Lung (tissue), 12 donors: ENCODE measurements around the gene MADD. TPM values are rescaled to one million over a fixed set of nuclear protein-coding genes. Genes with fewer than 3 reads are reported as not detected.

ENCODE experiments used
- ATAC-seq: fragments of 200-7000 bp; cut with Tn5 transposase; one replicate; pipeline ENCODE4 v1.9.1; 2020; ENCODE audit warnings: moderate number of reproducible peaks; ENCODE audit not compliant: insufficient read depth, low FRiP score
- DNase-seq, 3 donors: peaks; one replicate each; pipeline ENCODE4 v3.0.0-alpha.2; 2013 to 2017
- H3K27ac ChIP-seq, 2 donors: one replicate each; pipeline ENCODE4 v1.5.1; 2013; ENCODE audit warnings: mild to moderate bottlenecking in 2 of 2, moderate library complexity in 2 of 2, control low read depth in 1 of 2, inconsistent platforms in 1 of 2, low read depth in 1 of 2, low read length in 1 of 2
- H3K27me3 ChIP-seq, 3 donors: one replicate each; pipeline ENCODE4 v1.5.1; 2013; ENCODE audit warnings: low read length in 2 of 3; ENCODE audit not compliant: control insufficient read depth in 3 of 3, insufficient read depth in 3 of 3
- H3K36me3 ChIP-seq, 4 donors: one replicate each; pipeline ENCODE4 v1.5.1; 2013; ENCODE audit warnings: low read length in 4 of 4, mild to moderate bottlenecking in 1 of 4, moderate library complexity in 1 of 4; ENCODE audit not compliant: control insufficient read depth in 4 of 4, insufficient read depth in 4 of 4
- H3K4me1 ChIP-seq, 5 donors: one replicate each; pipeline ENCODE4 v1.5.1; 2013; ENCODE audit warnings: low read length in 5 of 5, mild to moderate bottlenecking in 2 of 5, moderate library complexity in 1 of 5; ENCODE audit not compliant: control insufficient read depth in 5 of 5, insufficient read depth in 5 of 5
- H3K4me3 ChIP-seq: one replicate; pipeline ENCODE4 v1.5.1; 2013; ENCODE audit warnings: mild to moderate bottlenecking, control low read depth, moderate library complexity
- H3K9ac ChIP-seq, 2 donors: one replicate each; pipeline ENCODE4 v1.5.1; 2013; ENCODE audit warnings: low read length in 2 of 2, control low read depth in 1 of 2; ENCODE audit not compliant: insufficient read depth in 1 of 2
- H3K9me3 ChIP-seq, 4 donors: one replicate each; pipeline ENCODE4 v1.5.1; 2013; ENCODE audit warnings: low read length in 3 of 4, mild to moderate bottlenecking in 1 of 4, moderate library complexity in 1 of 4; ENCODE audit not compliant: control insufficient read depth in 4 of 4, insufficient read depth in 3 of 4
- CTCF ChIP-seq: IDR thresholded peaks from 2 replicates; pipeline ENCODE4 v1.5.1; 2012; ENCODE audit warnings: mild to moderate bottlenecking; ENCODE audit errors: control extremely low read depth, extremely low read depth
- WGBS, 2 donors: extraction: QIAGEN DNeasy Blood & Tissue Kit; methylation state at CpG; one replicate each; pipeline ENCODE4 v1.1.7; 2013; 5-methylcytosine and 5-hydroxymethylcytosine counted together
- polyA plus RNA-seq, 2 donors: library from polyadenylated mRNA; stranded (reverse); fragments of 200-250 nt; gene quantifications; one replicate each; pipeline ENCODE4 v1.2.1, GENCODE V29; 2013
- total RNA-seq, 2 donors: library from RNA; depleted of rRNA in 1 of 2; stranded (reverse); fragments of >200 nt in 1 of 2; gene quantifications; one replicate each; pipeline ENCODE4 v1.2.1, GENCODE V29; 2014 to 2021
- donor health status: control.
- donor health status: control.
- donor health status: Bipolar disorder and iron deficiency.
- donor health status: healthy.
- donor health status: DM: yes; HTN: yes; CAD: no.

The MADD gene
- total and polyA plus RNA-seq, 4 donors: 15.9 to 56.8 (median 37.1) TPM

- Histone ChIP-seq H3K9me3 (no peaks in the 10 kb centered on the region), H3K27me3 (peaks cover 0 to 4% (median 0%) of the 10 kb centered on the region in 3 donors), H3K9ac (no peak overlapping the region), H3K36me3 (no peaks in the 10 kb centered on the region), H3K27ac (no peak overlapping the region), H3K4me3 (no peak overlapping the region), H3K4me1 (no peaks in the 10 kb centered on the region)
- ATAC-seq (no peak), DNase-seq (no peak)
- TF ChIP-seq CTCF: no peak
- WGBS, 2 donors: 39 to 66% methylated on average over 3 of the region's 3 CpGs
Measured at GRCh38 chr11:47369676-47370075, 99.7 kb downstream of the MADD start.

GRCh38 chr11:47372422-47372821, 102.5 kb downstream of the MADD start:
- DNase-seq (no peak), ATAC-seq (no peak)
- no peak overlapping the region for H3K4me3 ChIP-seq
- peaks cover 0 to 2% (median 0%) of the 10 kb centered on the region in 5 donors for H3K4me1 ChIP-seq
- no peak overlapping the region for H3K27ac ChIP-seq
- 85 to 89% methylated on average over 7 of the region's 7 CpGs for WGBS, 2 donors
- H3K36me3 ChIP-seq: no peaks in the 10 kb centered on the region
- no peaks in the 10 kb centered on the region for H3K9me3 ChIP-seq
- no peak for TF ChIP-seq CTCF
- H3K27me3 ChIP-seq: peaks cover 0 to 4% (median 0%) of the 10 kb centered on the region in 3 donors
- no peak overlapping the region for H3K9ac ChIP-seq

- no peaks in the 10 kb centered on the region for H3K36me3 ChIP-seq
- no peaks in the 10 kb centered on the region for H3K9me3 ChIP-seq
- H3K27ac ChIP-seq: peak overlapping the region in 1 of 2 donors; percentile 26
- no peak for ATAC-seq
- no peaks in the 10 kb centered on the region for H3K27me3 ChIP-seq
- no peak overlapping the region for H3K9ac ChIP-seq
- H3K4me1 ChIP-seq: peaks cover 0 to 2% (median 0%) of the 10 kb centered on the region in 5 donors
- WGBS, 2 donors: 44 to 47% methylated on average over 19 of the region's 19 CpGs
- H3K4me3 ChIP-seq: no peak overlapping the region
- TF ChIP-seq CTCF: peak; percentile 81
- DNase-seq: peak; percentile 73 to 77 (median 74)
Measured at GRCh38 chr11:47373876-47374719, 104.2 kb downstream of the MADD start.
